HAP-1 (cell line): ENCODE measurements around the gene GULP1.

Experiments
- DNase-seq, 2 experiments: peaks; one replicate each; pipeline ENCODE4 v3.0.0-alpha.2; 2016 to 2020; ENCODE audit warnings: low spot score in 2 of 2
- H3K27me3 ChIP-seq: fragments of 250-450 bp; sonication (Bioruptor Pico); 2 replicates; pipeline ENCODE4 v1.5.1; 2020; ENCODE audit warnings: low read depth, mild to moderate bottlenecking, moderate library complexity
- H3K36me3 ChIP-seq: fragments of 250-450 bp; sonication (Bioruptor Pico); replicated peaks from 2 replicates; pipeline ENCODE4 v1.5.1; 2020; ENCODE audit warnings: mild to moderate bottlenecking
- H3K4me1 ChIP-seq: fragments of 250-450 bp; sonication (Bioruptor Pico); 2 replicates; pipeline ENCODE4 v1.5.1; 2020; ENCODE audit warnings: mild to moderate bottlenecking
- H3K4me3 ChIP-seq: fragments of 250-450 bp; sonication (Bioruptor Pico); 2 replicates; pipeline ENCODE4 v1.5.1; 2020; ENCODE audit warnings: mild to moderate bottlenecking, moderate library complexity
- H3K9me3 ChIP-seq: fragments of 250-450 bp; sonication (Bioruptor Pico); 2 replicates; pipeline ENCODE4 v1.5.1; 2020; ENCODE audit warnings: mild to moderate bottlenecking, moderate library complexity
- in situ Hi-C: fragments of 300-500 bp; cut with MboI; formaldehyde crosslinking; loops from 3 replicates; pipeline ENCODE4 v1.14.3; 2020; ENCODE audit warnings: low sequenced_read_pairs, inconsistent platforms, mixed read lengths

Gene GULP1

GRCh38 chr2:188623995-188624643, 332.4 kb downstream of the GULP1 start:
- no peaks in the 10 kb centered on the region for H3K9me3 ChIP-seq

GRCh38 chr2:188627471-188627870, 335.8 kb downstream of the GULP1 start:
- Histone ChIP-seq H3K4me1 (peaks cover 23% of the 10 kb centered on the region), H3K27me3 (no peaks in the 10 kb centered on the region), H3K4me3 (no peak overlapping the region), H3K36me3 (no peaks in the 10 kb centered on the region), H3K9me3 (no peaks in the 10 kb centered on the region)
- in situ Hi-C loops, result no loop called here
- DNase-seq, result no peak

More at GRCh38 chr2:188623995-188624643, 332.4 kb downstream of the GULP1 start:
- Histone ChIP-seq H3K4me3 (no peak overlapping the region), H3K36me3 (no peaks in the 10 kb centered on the region), H3K27me3 (no peaks in the 10 kb centered on the region), H3K4me1 (peaks cover 10% of the 10 kb centered on the region)
- in situ Hi-C loops, result no loop called here
- no peak for DNase-seq

- in situ Hi-C loops, result no loop called here
- peak; percentile 72 to 89 for DNase-seq
Observed at GRCh38 chr2:188628989-188629752, 337.5 kb downstream of the GULP1 start.

GRCh38 chr2:188629753-188630527, 338.3 kb downstream of the GULP1 start:
- Histone ChIP-seq H3K4me1 (peaks cover 23% of the 10 kb centered on the region), H3K27me3 (no peaks in the 10 kb centered on the region), H3K4me3 (no peak overlapping the region), H3K9me3 (no peaks in the 10 kb centered on the region), H3K36me3 (no peaks in the 10 kb centered on the region)
- DNase-seq, result peak; percentile 57 to 71
- in situ Hi-C loops, result no loop called here

More at GRCh38 chr2:188628989-188629752, 337.5 kb downstream of the GULP1 start:
- H3K9me3 ChIP-seq, result no peaks in the 10 kb centered on the region
- H3K4me1 ChIP-seq, result peaks cover 23% of the 10 kb centered on the region
- H3K27me3 ChIP-seq, result no peaks in the 10 kb centered on the region
- no peaks in the 10 kb centered on the region for H3K36me3 ChIP-seq
- H3K4me3 ChIP-seq, result no peak overlapping the region

- in situ Hi-C loops, result no loop called here
- H3K4me1 ChIP-seq, result peaks cover 23% of the 10 kb centered on the region
- no peaks in the 10 kb centered on the region for H3K36me3 ChIP-seq
- no peaks in the 10 kb centered on the region for H3K9me3 ChIP-seq
- no peak overlapping the region for H3K4me3 ChIP-seq
- DNase-seq, result no peak
- H3K27me3 ChIP-seq, result no peaks in the 10 kb centered on the region
Observed at GRCh38 chr2:188631037-188631809, 339.5 kb downstream of the GULP1 start.

GRCh38 chr2:188634656-188635055, 343.0 kb downstream of the GULP1 start:
- Histone ChIP-seq H3K4me3 (no peak overlapping the region), H3K27me3 (no peaks in the 10 kb centered on the region), H3K4me1 (peaks cover 10% of the 10 kb centered on the region), H3K9me3 (no peaks in the 10 kb centered on the region), H3K36me3 (no peaks in the 10 kb centered on the region)
- in situ Hi-C loops, result no loop called here
- no peak for DNase-seq
